ENCODE data around the gene SULT1A3. TPM values are rescaled to one million over a fixed set of nuclear protein-coding genes. Genes with fewer than 3 reads are reported as not detected.

SULT1A3 gene
- total RNA-seq, 1 experiment from 2014 or later = 13.4 TPM

DNA sequence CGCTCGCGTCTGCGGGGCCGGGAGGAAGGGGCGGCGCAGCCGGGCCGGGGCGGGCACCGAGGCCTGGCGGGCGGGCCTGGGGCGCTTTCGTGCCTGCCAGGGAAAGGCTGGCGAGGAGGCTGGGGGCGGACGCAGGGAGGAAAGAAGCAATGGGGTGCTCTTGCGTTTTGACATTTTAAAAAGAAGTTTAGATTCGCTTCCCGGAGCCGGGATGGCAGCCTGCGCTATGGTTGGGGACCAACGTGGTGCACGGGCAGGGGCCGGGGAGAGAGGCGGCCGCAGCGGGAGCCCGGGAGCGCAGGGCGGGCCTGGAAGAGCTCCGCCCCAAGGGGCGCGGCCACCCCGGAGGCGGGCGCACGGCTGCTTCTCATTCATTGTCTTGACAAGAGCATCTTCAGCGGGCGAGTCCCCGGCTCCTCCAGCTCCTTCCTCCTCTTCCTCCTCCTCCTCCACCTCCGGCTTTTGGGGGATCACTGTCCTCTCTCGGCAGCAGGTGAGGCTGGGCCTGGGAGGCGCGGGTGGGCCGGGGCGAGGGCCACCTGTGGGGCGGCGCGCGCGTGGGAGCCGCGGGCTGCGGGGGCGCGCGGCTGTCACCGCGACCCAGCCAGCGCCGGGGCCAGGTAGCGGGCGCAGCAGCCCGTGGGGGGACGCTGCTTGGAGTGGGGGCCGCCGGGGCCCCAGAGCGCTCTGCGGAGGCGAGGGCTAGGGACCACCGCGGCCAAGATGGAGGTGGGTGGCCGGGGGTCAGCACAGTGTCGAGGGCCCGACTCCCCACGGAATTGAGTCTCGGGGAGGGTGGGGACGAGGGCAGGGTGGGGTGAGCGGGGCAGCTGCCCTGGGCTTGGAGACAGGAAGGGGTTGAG is 15.6 kb upstream of the SULT1A3 start, which contains the start of gene CORO1A:
Gene CORO1A (plus strand): TSS at position 370 of the 863 bp plus-strand sequence. CDS start 1,608 bp downstream, outside the sequence.
- no TSS peak for BruUV-seq (replicated peaks)
- Mint-ChIP-seq H3K4me3 (ENCODE audit: unreplicated experiment) (peak within 1 kb of the TSS; percentile 72), H3K4me1 (ENCODE audit: insufficient read depth, unreplicated experiment) (peaks cover 4% of the 10 kb centered on the region), H3K9me3 (ENCODE audit: unreplicated experiment) (no peaks in the 10 kb centered on the region), H3K36me3 (ENCODE audit: insufficient read depth, unreplicated experiment) (no peaks in the 10 kb centered on the region), H3K27me3 (ENCODE audit: insufficient read depth, unreplicated experiment) (no peaks in the 10 kb centered on the region), H3K27ac (ENCODE audit: low read depth, unreplicated experiment) (peak within 1 kb of the TSS; percentile 19)
- ChIA-PET CTCF (interaction anchor here (0.7 kb wide), 1 partner anchor 71 kb away, joined by 5 read pairs; no protein-coding TSS in a partner anchor), POLR2A (interaction anchor here (0.7 to 1.5 kb wide), 7 partner anchors 18 to 130 kb away, joined by 3 to 7 read pairs (median 3); partner anchors contain the start of gene ALDOA)
- intact Hi-C loops (cut with micrococcal nuclease) = no loop called here
- DNase-seq (ENCODE audit: unreplicated experiment) = peak; percentile 79
- TF ChIP-seq, protein P1, sequence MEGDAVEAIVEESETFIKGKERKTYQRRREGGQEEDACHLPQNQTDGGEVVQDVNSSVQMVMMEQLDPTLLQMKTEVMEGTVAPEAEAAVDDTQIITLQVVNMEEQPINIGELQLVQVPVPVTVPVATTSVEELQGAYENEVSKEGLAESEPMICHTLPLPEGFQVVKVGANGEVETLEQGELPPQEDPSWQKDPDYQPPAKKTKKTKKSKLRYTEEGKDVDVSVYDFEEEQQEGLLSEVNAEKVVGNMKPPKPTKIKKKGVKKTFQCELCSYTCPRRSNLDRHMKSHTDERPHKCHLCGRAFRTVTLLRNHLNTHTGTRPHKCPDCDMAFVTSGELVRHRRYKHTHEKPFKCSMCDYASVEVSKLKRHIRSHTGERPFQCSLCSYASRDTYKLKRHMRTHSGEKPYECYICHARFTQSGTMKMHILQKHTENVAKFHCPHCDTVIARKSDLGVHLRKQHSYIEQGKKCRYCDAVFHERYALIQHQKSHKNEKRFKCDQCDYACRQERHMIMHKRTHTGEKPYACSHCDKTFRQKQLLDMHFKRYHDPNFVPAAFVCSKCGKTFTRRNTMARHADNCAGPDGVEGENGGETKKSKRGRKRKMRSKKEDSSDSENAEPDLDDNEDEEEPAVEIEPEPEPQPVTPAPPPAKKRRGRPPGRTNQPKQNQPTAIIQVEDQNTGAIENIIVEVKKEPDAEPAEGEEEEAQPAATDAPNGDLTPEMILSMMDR (IDR thresholded peaks at IDR 0.05; ENCODE audit: unreplicated experiment) = no peak

DNA sequence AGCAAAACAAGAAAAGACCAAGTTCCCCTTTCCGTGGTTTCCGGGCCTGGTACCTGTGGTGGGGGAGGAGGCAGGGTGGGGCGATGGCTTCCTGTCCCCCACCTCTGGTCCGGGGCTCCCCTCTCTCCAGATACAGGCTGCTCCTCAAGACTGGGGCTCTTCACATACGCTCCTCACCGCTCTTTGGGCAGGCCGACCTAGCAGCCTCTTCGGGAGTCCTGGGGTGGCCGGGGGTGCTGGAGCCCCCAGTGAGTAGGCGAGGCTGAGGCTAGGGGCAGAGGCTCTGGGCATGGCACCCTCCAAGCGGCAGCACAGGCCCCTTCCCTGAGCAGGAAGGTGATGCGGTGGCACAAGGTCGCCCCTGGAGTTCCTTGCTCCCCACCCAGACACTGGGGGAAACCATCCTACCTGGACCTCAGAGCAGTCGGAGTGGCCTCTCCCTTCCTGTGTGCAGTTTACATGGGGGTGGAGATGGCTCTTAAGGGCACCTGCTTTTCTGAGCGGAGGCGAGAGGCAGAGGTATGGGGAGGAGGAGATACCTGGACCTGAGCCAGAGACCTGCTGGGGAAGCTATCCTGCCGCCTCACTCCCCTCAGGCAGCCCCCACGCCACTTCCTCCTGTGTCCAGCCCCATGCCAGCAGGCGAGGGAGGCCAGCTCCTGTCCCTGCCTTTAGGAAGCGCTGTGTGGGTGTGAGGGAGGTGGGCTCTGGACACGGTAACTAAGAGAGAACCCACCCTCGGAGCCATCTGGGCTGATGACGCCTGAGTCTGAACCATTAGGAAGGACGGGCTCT is 14.8 kb upstream of the SULT1A3 start:
- H3K9me3 Mint-ChIP-seq (ENCODE audit: unreplicated experiment) = no peaks in the 10 kb centered on the region
- ChIA-PET CTCF (no interaction called here), POLR2A (interaction anchor here (1.5 kb wide), 1 partner anchor 64 kb away, joined by 4 read pairs; no protein-coding TSS in a partner anchor)
- no peak overlapping the region for H3K27ac Mint-ChIP-seq (ENCODE audit: low read depth, unreplicated experiment)
- no TSS peak for BruUV-seq (replicated peaks)
- H3K4me1 Mint-ChIP-seq (ENCODE audit: insufficient read depth, unreplicated experiment) = peaks cover 4% of the 10 kb centered on the region
- DNase-seq (ENCODE audit: unreplicated experiment) = peak; percentile 40
- no peaks in the 10 kb centered on the region for H3K27me3 Mint-ChIP-seq (ENCODE audit: insufficient read depth, unreplicated experiment)
- intact Hi-C loops (cut with micrococcal nuclease) = no loop called here
- TF ChIP-seq, protein P1 (IDR thresholded peaks at IDR 0.05; ENCODE audit: unreplicated experiment) = no peak
- H3K36me3 Mint-ChIP-seq (ENCODE audit: insufficient read depth, unreplicated experiment) = no peaks in the 10 kb centered on the region
- peak overlapping the region; percentile 46 for H3K4me3 Mint-ChIP-seq (ENCODE audit: unreplicated experiment)

DNA sequence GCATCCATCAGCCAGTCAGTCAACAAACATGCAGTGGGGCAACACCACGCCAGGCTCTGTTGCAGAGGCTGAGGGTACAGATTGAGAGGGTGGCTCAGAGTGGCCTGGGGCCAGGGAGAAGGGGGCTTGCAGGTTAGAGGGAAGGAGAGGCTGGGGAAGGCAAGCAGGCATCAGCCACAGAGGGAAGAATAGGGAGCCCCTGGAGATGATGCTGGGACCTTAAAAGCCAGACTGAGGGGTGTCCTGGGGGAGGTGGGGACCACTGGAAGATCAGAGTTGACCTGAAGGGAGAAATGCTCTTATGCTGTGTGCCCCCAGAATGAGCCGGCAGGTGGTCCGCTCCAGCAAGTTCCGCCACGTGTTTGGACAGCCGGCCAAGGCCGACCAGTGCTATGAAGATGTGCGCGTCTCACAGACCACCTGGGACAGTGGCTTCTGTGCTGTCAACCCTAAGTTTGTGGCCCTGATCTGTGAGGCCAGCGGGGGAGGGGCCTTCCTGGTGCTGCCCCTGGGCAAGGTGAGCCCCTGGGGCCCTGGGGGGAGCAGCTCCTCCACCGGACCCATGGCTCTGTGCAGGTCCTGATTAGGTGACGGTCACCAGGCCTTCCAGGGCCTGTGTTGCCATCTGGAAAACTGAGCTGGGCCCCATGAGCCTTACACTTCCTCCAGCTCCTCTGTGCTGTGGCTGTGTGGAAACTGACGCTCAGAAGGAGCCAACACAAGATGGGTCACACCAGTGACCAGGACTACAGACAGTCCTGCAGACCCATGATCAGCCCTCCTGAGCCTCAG is 14.0 kb upstream of the SULT1A3 start:
- no peak overlapping the region for H3K4me3 Mint-ChIP-seq (ENCODE audit: unreplicated experiment)
- H3K27me3 Mint-ChIP-seq (ENCODE audit: insufficient read depth, unreplicated experiment) = no peaks in the 10 kb centered on the region
- H3K36me3 Mint-ChIP-seq (ENCODE audit: insufficient read depth, unreplicated experiment) = no peaks in the 10 kb centered on the region
- ChIA-PET CTCF (interaction anchor here (0.5 to 2.4 kb wide), 2 partner anchors 93 to 185 kb away, joined by 3 to 9 read pairs; partner anchors contain the start of genes TBC1D10B and TBX6), POLR2A (interaction anchor here (0.6 kb wide), 1 partner anchor 24 kb away, joined by 4 read pairs; no protein-coding TSS in a partner anchor)
- no peaks in the 10 kb centered on the region for H3K9me3 Mint-ChIP-seq (ENCODE audit: unreplicated experiment)
- H3K4me1 Mint-ChIP-seq (ENCODE audit: insufficient read depth, unreplicated experiment) = peaks cover 4% of the 10 kb centered on the region
- BruUV-seq (replicated peaks) = no TSS peak
- no peak overlapping the region for H3K27ac Mint-ChIP-seq (ENCODE audit: low read depth, unreplicated experiment)
- intact Hi-C loops (cut with micrococcal nuclease) = no loop called here
- no peak for DNase-seq (ENCODE audit: unreplicated experiment)
- TF ChIP-seq, protein P1 (IDR thresholded peaks at IDR 0.05; ENCODE audit: unreplicated experiment) = no peak
